HG03025 (cell line): ENCODE measurements around the gene RASL10A.

ENCODE experiments used
- ATAC-seq: cut with Tn5 transposase; IDR thresholded peaks from one replicate; pipeline ENCODE4 v1.9.1; 2021; ENCODE audit warnings: mild to moderate bottlenecking, moderate library complexity; ENCODE audit not compliant: unreplicated experiment, low FRiP score

RASL10A gene

DNA sequence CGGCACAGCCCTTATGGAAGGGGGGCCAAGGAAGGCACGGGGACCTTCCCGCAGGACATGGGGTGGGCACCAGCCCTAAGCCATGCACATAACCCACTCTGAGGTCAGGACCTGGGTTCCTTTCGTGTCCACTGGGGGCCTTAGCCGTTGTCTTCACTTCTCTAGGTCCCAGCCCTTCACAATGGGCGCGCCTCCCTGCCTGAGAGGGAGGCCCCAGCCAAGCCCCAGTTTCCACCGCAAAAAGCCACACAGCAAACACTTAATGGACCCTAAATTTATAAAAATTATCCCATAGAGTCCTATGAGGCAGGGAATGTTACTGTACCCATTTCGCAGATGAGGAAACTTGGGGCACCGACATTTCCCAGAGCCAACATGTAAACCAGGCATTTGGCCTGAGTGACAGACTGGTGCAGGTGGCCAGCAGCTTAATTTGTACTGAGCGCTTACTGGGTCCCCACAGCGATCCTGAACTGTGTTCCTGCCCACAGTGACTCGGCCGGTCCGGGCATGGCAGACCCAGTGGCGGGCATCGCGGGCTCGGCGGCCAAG, 7.8 kb downstream of the RASL10A start:
- no peak for ATAC-seq

DNA sequence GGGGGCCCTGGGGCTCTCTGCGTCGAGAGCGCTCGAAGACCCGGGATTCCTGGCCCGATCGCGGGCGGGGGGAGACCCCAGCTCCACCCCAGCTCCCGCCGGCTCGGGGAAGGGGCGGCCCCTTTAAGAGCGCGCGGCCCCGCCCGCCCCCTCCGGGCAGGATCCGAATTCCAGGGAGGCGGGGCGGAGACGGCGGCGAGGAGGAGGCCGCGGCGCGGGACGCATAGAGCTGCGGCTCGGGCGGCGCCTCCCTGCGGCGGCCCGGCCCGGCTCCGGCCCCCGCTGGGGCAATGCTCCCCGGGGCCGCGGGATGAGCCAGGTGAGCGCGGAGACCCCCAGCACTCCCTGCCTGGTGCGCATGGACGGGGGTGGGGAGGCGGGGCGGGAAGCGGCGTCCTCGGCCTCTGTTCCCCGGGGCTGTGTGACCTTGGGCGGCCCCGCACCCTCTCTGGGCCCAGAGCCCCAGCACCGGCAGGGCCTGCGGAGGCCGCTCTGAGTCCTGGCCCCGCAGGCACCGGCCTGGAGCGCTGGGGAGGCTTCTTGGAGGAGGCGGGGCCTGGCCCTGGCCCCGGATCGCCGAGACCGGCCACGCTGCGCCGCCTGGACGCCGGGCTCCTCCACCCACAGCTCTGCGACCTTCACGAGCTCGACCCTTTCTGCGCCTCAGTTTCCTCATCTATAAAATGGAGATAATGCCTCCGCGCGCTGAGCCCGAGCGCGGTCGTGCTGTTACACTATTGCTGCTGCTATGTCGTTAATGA, 8.5 kb downstream of the RASL10A start:
- no peak for ATAC-seq

DNA sequence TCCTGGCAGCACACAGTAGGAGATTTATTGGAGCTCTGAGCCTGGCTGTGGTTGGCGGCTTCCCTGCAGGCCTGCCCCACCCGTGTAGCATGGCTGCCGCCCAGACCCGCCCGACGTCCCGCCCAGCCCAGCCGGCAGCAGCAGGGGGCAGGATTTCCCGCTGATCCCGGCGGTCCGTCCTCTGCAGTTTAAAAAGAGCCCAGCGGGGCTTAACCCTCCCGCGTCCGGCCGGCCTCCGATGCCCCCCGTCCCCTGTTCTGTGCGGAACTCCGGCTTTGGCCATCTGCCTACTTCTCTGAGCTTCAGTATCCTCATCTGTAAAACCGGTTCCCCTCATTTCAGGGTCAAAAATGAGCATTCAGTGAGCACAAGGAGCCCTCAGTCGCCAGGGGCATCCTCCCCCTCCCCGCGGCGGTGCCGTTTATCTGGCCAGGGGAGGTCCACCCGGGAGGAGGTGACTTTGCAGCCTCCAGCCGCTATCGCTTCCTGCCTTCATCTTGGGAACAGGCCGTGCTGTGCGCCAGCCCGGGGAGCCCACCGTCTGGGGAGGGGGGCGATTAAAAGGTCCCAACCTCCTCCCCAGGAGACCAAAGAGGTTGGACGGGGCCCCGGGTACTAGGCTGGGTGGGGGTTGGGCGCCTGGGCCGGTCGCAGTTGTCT, 9.2 kb downstream of the RASL10A start, which contains the start of gene GAS2L1:
TSS of gene GAS2L1 (plus strand) at position 476 of the 660 bp plus-strand sequence. CDS start 1,456 bp downstream, outside the sequence.
- no peak for ATAC-seq

DNA sequence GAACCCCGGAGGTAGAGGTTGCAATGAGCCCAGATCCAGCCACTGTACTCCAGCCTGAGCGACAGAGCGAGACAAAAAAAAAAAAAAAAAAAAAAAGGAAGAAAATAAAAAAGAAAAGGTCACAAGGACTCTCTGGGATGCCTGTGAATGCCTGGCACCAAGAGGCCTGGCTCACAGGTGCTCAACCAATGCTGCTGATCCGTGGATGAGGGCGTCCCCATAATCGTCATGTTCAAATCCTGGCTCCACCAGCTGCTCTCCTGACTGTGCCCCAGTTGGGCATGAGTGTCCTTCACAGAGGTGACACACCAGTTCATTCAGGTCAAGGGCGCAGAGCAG, 9.7 kb downstream of the RASL10A start:
- no peak for ATAC-seq

DNA sequence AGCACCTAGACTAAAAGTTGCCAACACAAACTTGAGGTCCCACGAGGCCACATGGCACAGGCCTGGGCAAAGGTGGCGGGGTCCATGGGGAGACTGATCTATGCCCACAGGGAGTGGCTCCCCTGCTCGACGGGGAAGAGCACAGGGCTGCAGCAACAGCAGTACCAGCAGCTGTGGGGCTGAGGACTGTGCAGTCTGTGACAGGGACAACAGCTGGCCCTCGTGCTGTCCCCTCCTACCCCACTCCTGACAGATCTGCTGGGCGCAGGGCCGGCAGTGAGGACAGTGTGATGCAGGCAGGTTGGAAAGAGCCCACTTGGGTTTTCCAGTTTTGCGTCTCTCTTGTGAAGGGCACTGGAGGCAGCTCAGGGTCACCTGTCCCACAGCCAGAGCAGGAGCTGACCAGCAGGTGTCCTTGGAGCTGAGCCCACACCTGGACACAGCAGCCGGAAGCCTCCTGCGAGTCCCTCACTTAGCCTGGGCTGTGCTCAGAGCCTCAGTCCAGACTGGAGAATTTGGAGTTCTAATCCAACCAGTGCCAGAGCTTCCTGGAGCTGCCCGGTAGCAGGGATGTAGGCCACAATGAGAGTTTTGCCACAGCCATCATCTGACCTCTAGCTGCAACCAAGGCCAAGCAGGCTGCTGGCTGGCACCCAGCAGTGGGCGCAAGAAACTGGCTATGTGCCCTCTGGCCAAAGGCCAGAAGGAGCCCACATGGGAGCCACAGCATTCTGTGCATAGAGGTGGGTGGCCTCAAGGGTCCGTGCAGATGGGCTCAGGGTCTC, 12.6 kb downstream of the RASL10A start:
- ATAC-seq = no peak

DNA sequence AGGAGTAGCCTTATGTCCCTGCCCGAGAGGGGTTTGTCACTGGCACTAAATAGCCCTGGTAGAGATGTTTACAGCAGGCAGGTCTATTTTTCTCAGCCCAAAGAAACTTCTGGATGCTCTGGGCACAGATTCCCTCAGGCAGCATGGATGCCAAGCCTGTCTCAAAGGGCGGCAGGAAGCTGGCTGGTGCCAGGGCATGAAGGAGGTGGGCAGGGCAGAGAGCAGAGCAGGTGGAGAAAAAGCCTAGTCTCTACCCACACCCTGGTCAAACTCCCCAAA, 13.2 kb downstream of the RASL10A start:
- ATAC-seq = no peak

DNA sequence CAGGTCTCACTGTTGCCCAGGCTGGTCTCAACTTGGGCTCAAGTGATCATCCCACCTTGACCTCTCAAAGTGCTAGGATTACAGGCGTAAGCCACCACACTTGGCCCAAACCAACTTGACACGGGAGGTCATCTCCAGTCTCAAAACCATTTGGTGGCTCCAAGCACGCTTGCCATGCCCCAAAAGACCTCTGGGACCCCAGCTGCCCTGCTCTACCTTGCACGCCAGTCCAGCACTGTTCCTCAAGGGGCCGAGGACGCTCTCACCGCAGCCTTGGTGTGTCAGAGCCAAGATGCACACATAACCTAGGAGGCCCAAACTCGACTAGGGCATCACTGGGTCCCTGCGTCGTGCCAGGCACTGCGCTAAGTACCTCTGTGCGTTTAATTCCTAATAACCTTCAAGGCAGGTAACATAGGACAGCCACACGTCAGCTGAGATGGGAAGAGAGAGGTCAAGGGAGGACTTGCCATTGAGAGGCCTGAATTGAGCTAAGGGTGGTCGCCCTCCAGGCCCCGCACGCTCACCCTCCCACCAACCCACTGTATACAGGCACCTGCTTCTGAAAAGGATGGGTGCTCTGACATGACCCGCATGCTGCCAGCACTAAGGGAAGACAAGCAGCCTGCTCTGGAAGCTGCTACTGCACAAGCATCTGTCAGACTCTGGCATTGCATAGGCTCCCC, 13.6 kb downstream of the RASL10A start:
- no peak for ATAC-seq

DNA sequence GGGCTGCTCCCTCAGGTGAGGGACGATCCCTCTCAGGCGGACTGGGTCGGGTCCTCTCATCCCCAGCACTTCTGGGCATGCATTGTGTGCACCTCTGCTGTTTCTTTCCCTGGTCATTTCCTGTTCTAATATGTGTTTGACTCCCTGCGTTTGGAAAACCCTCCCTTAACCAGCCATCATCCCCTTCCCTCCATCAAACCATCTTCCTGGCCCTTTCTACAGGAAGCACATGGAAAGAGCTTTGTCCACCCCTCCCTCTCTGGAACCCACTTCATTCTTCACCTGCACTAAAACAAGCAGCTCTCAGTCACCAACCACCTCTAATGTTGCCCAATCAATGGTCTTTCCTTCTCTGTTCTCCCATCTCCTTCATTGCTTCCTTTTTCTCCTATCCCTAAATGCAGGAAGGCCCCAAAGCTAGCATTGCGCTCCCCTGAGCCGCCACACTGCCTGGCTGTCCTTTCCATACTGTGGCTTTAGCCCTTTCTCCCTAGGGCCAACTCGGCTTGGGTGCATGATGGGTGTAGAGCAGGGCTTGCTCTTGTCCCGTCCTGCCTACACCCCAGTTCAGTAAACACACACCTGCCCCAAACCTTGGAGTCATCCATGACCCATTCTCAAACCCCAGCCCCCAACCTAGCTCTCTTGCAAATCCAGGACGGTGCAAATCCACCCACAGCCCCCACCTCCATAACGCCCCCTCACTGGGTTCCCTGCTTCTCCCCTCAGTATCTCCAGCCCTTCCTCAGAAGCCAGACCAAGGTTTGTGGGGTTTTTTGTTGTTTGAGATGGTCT, 14.5 kb downstream of the RASL10A start:
- ATAC-seq = no peak

DNA sequence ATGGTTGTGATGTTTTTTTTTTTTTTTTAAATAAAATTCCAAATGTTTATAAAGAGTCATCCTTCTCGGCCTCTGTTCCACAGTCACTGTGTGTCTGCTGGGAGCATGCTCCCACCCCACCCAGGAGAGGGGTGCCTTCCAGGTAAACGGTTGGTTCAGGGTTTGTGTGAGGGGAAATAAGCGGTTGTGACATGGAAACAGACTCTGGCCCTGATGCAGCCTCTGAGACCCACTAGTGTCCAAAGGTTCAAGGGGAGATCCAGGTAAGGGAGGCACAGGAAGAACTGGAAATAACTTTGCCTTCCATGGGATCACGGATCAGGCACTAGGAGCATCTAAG, 15.1 kb downstream of the RASL10A start:
- no peak for ATAC-seq

DNA sequence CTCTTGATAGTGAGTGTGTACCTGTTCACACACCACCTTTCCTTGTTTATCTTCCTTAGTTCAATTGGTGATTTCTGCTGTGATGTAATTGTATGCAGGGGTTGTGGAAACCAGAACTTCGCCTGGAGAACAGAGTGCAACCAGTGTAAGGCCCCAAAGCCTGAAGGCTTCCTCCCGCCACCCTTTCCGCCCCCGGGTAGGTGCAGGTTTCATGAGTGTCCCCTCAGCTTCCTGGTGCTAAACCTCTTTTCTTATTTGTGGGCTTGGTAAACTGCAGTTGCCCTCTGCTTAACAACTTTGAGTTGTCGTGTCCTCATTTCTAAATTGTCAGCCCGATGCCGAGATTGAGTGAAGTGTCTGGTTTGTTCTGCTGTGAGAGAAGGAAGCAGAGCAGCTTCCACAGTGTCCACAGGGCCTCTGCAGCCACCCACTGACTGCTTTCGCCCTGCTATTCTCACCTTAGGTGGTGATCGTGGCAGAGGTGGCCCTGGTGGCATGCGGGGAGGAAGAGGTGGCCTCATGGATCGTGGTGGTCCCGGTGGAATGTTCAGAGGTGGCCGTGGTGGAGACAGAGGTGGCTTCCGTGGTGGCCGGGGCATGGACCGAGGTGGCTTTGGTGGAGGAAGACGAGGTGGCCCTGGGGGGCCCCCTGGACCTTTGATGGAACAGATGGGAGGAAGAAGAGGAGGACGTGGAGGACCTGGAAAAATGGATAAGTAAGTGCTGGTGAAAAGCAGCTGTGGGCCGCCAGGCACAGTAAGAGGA, 16.2 kb downstream of the RASL10A start:
- no peak for ATAC-seq

DNA sequence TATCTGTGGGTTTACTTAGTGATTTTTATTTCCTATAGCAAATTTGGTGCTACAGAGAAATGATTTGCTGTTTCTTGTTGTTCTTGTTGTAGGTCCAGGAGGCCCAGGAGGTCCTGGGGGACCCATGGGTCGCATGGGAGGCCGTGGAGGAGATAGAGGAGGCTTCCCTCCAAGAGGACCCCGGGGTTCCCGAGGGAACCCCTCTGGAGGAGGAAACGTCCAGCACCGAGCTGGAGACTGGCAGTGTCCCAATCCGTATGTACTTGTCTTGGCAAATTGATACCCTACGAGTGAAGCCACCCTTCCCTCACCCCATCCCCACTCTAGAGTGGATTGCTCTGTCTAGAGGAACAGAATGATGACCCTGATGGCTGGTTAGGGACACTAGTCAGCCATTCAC, 16.9 kb downstream of the RASL10A start:
- no peak for ATAC-seq

DNA sequence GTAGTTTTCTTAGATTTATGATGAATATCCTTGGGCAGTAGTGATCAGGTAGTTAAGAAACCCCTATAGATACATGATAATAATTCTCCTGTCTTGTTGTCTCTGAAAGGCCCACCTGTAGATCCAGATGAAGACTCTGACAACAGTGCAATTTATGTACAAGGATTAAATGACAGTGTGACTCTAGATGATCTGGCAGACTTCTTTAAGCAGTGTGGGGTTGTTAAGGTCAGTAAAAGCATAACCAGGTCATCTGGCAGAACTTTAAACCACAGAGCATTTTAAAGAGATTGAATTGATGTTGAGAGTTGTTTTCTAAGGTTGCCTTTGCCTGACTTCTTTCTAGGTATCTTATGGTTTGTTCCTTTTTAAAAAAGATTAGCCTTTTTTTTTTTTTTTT, 23.1 kb downstream of the RASL10A start:
- ATAC-seq = no peak

DNA sequence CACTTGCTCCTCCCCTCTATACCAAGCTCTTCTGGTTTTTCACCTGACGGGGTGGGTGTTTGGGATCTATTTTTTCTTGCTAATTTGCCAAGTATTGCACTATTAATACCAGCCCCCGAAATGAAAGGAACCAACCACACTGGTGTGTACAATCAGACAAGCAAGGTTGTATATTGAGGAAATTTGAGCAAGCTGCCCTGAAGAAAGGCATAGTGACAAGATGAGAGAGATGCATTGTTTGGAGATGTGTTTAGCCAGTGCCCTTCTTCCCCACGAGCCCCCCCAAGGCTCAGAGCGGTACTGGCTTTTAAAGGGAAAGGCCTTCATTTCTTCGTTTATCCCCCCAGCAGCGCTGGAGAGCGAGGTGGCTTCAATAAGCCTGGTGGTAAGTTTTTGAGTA, 24.3 kb downstream of the RASL10A start:
- no peak for ATAC-seq

DNA sequence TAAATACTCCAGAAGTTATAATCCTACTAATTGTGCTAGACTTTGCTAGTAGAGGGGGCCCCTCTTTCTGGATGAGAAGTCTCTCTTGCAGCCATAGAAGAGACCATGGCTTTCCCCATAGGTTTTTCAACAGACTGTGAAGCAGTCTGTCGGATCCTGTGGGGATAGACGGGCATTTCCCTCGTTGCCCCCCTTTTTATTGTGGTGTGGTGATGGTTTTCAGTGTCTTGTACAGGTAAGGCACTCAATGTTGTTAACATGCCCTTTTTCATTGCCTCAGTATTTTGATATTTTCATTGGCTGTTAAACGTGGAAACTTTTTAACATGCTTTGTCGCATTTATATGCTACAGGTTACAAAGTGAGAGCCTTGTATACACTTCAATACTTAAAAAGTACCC, 25.4 kb downstream of the RASL10A start:
- no peak for ATAC-seq

DNA sequence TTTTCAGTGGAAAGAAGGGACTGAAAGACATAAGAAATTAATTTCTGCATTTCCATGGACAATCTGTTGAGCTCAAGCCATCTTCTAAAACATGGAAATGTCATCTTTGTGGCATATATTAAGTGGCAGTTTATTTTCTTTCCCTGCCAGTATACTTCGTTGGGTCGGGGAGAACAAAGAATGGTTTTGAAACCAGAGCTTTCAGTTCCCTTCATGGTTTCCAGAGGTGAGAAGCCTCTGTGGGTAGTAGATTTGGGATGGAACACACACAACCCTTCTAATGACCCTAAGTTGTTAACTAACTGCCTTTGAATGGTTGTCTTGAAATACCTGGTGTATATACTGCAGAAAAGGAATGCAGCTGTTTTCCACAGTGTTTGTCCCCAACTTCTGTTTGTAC, 26.7 kb downstream of the RASL10A start:
- ATAC-seq = no peak

DNA sequence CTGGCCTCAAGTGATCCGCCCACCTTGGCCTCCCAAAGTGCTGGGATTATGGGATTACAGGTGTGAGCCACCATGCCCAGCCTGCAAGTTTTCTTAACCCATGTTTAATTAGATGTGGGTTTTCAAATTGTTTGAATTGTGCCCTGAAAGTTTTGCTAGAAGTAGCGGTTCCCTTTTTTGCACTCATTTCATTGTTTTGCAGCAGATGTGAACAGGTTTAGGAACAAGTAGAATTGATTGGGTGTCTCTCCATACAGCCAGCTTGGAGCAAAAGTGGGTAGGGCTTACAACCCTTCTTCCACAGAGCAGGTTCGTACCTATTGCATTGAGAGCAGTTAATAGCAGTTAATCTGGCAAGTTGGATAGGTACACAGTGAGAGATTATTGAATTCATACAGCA, 31.3 kb downstream of the RASL10A start:
- ATAC-seq = no peak

DNA sequence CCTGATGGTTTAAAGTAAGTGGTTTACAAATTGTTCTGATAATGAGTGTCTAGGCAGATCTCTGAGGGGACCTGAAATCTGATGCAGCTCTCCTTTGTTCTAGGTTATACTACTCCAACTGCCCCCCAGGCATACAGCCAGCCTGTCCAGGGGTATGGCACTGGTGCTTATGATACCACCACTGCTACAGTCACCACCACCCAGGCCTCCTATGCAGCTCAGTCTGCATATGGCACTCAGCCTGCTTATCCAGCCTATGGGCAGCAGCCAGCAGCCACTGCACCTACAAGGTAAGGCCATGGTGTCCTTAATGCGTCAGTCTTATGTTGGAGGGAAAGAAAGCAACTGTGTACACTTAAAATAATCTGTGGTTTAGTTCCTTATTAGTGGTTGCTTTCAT, 37.6 kb downstream of the RASL10A start:
- ATAC-seq = no peak

DNA sequence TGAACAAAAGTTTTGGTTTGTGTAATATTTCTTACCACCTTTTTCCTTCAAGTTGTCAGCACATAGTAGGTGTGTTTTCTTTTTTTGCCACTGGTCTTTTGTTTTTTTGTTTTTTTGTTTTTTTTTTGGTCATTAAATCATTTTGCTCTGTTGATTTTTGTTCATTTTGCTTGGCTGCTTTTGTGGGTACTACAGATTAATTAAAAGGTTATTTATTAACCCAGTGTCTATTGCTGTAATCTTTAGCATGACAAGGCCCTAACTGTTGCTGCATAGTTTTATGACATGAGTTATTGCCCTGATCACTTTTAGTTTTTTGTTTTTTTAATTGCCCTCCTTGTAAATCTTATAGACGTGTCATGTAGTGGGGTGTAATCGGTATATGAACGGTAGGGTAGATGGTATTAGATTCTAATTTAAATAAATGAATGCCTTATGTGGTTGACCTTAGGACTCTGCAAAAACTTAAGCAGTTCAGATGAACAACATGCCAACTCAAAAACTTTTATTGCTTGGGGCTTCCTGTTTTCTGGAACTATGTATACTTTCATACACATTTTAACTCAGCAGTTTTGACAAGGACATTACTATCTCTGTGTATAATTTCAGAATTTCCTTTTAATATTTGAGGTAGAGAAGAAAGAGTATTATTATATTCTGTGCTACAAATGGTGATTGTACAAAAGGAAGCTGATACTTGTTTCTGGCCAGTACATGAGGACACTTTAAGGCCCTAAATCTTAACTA, 39.5 kb downstream of the RASL10A start:
- ATAC-seq = no peak

DNA sequence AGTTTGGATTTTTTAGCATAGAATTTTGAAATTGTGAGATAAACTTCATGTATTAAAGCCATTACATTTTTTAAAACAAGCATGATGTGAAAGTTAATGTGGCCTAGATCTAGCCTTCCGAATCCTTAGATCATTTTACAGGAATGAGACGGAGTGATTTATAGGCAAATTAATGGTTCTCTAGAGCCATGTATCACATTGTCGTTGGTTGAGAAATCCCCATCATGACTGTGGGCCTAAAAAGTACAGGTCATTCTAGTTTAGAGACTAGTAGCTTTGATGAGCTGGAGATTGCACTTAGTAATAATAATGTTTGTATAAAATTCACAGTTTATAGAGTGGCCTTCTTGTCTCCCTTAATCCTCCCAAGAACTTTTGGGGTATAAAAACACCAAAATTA, 40.3 kb downstream of the RASL10A start:
- ATAC-seq = no peak
